Neural progenitor cell (in vitro differentiated cells): Measurements from ENCODE around the gene TC2N.

Experiments used
- EZH2 ChIP-seq: fragments of 200-600 bp; sonication (generic); IDR thresholded peaks from 2 replicates; pipeline ENCODE4 v1.6.1; 2017; ENCODE audit warnings: antibody characterized with exemption, mild to moderate bottlenecking, moderate library complexity
- EZH2phosphoT487 ChIP-seq: fragments of 200-600 bp; sonication (generic); IDR thresholded peaks from 2 replicates; pipeline ENCODE4 v1.6.1; 2017; ENCODE audit warnings: antibody characterized with exemption
- TF ChIP-seq, protein P1 (sequence below): fragments of 200-600 bp; sonication (generic); IDR thresholded peaks from 2 replicates; pipeline ENCODE4 v1.5.1; 2017; ENCODE audit warnings: antibody characterized with exemption, mild to moderate bottlenecking

DNA sequence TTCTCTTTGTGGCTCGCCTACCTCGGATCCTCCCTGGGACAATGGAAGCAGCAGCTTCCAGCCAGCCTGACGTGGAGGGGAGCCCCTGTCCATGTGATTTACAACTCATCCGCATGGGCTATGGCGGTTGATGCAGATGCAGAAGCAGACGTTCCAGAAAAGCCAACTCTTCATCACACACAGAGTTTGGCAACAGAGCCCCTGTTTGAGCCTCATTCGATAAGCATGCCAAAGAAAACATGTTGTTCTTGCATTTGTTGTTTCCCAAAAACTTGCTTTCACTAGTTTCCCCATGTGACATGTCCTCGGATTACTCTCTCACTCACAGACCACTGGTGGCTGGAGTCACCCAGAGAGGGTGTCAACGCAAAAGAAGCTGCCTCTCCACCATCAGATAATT is 16.4 kb upstream of the TC2N start:
- TF ChIP-seq, protein P1, sequence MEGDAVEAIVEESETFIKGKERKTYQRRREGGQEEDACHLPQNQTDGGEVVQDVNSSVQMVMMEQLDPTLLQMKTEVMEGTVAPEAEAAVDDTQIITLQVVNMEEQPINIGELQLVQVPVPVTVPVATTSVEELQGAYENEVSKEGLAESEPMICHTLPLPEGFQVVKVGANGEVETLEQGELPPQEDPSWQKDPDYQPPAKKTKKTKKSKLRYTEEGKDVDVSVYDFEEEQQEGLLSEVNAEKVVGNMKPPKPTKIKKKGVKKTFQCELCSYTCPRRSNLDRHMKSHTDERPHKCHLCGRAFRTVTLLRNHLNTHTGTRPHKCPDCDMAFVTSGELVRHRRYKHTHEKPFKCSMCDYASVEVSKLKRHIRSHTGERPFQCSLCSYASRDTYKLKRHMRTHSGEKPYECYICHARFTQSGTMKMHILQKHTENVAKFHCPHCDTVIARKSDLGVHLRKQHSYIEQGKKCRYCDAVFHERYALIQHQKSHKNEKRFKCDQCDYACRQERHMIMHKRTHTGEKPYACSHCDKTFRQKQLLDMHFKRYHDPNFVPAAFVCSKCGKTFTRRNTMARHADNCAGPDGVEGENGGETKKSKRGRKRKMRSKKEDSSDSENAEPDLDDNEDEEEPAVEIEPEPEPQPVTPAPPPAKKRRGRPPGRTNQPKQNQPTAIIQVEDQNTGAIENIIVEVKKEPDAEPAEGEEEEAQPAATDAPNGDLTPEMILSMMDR, result no peak
- TF ChIP-seq EZH2 (no peak), EZH2phosphoT487 (no peak)
